GM18520 (cell line): ENCODE results near the gene PNRC1.
"Not testable (repeated sequence)": the region's sequence is repeated elsewhere in the genome, so short reads cannot be mapped to it uniquely, and the experiment has no call there.

Source experiments
- ATAC-seq: cut with Tn5 transposase; IDR thresholded peaks from one replicate; pipeline ENCODE4 v1.9.1; 2021; ENCODE audit not compliant: unreplicated experiment

PNRC1 gene

GRCh38 chr6:89058627-89059026, 21.9 kb upstream of the PNRC1 start:
- ATAC-seq, result no peak

- ATAC-seq, result no peak
Observed at GRCh38 chr6:89059227-89059626, 21.3 kb upstream of the PNRC1 start.

DNA sequence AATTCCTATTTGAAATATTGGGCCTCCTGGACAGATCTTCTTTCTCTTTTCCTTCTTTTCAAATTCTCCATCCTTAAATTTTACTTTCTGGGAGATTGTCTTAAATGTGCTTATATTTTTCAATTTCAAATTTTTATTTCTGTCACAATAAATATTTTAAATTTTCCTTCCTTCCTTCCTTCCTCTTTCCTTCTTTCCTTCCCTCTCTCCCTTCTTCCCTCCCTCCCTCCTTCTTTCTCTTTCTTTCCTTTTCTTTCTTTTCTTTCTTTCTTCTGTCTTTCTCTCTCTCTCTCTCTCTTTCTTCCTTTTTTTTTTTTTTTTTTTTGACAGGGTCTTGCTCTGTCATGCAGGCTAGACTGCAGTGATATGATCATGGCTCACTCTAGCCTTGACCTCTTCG, 16.7 kb upstream of the PNRC1 start:
- ATAC-seq, result no peak

GRCh38 chr6:89064931-89065330, 15.6 kb upstream of the PNRC1 start:
- ATAC-seq, result not testable (repeated sequence)

- not testable (repeated sequence) for ATAC-seq
Observed at GRCh38 chr6:89066121-89066520, 14.4 kb upstream of the PNRC1 start.

DNA sequence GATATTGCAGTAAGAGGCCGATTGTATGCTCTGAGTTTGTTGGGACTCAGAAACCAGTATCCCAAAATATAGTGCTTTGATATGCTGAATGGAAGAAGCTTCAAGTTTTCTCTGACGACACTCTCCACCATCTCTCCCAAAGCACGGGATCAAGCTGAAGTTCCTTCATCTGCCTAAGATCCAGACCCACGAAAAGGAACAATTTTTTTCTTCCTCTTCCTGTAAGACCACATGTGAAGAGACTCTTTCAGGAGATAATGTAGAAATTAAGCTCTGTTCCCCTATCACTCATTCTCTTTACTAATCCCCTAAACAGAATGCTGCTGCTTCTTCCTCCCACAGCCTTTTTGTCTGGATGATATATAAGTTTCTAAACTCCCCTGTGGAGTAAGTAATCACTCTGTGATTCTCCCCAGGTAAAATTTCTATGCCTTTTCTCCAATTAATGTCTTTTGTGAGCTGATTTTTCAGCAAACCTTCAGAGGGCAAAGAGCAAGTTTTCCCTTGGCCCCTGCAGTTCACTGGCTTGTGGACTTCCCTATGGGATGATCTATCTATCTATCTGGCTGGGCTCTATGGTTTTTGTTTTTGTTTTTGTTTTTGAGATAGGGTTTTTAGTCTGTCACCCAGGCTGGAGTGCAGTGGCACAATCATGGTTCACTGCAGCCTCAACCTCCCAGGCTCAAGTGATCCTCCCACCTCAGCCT, 13.5 kb upstream of the PNRC1 start:
- no peak for ATAC-seq

DNA sequence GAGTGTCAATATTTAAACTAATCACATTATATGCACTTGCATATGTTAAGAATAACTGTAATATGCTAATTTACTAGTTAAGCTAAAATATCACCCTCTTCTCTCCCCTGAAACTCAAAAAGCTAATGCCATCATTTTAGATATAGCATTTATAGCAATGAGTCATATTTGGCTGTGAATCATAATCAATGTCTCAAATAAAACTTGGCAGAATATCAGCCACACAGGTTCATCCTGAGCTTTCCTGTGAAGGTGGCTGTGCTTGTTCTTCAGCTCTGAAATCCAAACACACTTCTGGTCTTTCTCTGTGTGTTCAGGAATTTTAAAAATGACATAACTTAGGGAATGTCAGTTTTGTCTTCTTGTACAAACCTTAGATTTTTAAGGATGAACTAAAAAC, 12.8 kb upstream of the PNRC1 start:
- ATAC-seq, result no peak

DNA sequence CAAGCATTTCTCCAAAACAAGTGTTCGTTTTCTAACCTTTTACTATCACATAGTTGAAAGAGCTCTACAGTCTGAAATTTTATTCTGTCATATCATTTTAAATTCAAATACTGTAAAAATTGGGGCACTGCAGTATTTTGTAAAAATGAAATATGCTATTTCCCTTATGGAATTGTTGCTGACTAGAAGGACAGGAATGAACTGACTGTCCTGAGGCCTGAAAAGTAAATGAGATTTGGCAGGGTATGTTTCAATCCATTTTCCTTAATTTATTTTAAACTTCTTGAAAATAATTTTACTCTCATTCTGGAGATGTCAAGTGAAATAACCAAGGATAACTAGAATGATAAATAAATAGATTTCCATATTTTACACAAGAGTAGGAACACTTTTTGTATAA, 11.9 kb upstream of the PNRC1 start:
- no peak for ATAC-seq

DNA sequence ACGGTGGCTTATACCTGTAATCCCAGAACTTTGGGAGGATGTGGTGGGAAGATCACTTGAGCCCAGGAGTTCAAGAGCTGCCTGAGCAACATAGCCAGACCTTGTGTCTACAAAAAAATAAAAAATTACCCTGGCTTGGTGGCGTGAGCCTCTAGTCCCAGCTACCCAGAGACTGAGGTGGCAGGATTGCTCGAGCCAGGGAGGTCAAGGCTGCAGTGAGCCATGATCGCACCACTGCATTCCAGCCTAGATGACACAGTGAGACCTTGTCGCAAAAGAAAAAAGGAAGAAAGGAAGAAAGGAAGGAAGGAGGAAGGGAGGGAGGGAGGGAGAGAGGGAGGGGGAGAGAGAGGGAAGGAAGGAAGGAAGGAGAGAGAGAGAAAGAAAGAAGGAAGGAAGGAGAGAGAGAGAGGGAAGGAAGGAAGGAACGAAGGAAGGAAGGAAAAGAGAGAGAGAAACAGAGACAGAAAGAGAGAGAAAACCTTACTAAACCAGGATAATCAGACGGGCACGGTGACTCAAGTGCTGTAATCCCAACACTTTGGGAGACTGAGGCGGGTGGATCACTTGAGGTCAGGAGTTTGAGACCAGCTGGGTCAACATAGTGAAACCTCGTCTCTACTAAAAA, 10.9 kb upstream of the PNRC1 start:
- no peak for ATAC-seq

DNA sequence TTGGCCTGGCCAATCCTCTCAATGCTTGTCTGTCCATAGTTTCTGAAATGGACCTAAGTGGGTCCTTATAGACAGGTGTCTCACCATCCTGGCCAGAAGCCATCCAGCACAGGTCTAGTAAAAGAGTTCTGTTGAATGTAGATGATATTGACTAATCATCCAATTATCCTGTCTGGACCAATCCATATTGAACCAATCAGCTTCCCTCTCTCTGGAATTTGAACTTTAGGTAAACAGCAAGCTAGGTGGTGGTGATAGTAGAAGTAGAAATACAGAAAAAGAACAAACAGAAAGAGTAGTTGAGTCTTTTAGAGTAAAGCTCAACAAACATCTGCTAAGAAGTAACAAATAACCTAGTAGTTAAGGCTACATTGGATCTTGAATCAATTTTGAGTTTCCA, 9.5 kb upstream of the PNRC1 start:
- ATAC-seq, result no peak

- no peak for ATAC-seq
Observed at GRCh38 chr6:89073014-89073620, 7.4 kb upstream of the PNRC1 start.

- no peak for ATAC-seq
Observed at GRCh38 chr6:89073840-89074239, 6.7 kb upstream of the PNRC1 start.

DNA sequence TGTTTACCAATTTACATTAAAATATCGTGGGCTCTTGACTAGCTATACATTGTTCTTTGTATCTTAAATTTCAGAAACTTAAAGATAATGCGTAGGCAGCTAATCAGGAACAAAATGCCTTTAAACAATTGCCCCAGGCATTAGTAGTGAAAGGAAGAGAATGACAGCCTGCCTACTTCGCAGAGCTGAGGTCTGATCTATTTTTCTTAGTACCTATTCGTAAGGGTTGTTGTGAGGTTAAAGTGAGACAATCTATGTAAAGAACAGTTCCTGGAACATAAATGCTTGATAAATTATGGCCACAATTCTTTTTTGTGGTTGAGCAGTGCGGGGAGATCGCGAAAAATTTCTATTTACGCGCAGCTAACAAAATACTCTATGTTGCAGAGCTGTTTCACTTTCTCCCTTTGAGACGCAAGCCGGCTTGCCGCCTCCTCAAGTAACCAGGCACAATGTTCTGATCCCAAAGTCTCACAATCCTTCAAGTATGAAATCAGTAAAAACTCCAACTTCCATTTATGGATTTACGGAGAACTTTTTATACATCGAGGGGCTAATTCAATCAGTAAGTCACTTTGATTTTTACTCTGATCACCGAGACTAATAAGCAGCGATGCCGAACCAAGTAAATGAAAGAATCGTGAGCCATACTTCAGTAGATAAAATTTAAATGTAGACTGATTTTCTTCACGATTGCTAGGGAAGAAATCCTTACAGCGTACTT, 878 bp upstream of the PNRC1 start:
- ATAC-seq, result no peak

DNA sequence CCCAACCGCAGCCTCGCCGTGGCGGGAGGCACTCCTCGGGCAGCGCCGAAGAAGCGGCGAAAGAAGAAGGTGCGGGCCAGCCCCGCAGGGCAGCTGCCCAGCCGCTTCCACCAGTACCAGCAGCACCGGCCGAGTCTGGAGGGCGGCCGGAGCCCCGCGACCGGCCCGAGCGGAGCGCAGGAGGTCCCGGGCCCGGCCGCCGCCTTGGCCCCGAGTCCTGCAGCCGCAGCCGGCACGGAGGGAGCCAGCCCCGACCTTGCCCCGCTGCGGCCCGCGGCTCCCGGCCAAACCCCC, 525 bp downstream of the PNRC1 start:
- ATAC-seq, result peak; percentile 1

DNA sequence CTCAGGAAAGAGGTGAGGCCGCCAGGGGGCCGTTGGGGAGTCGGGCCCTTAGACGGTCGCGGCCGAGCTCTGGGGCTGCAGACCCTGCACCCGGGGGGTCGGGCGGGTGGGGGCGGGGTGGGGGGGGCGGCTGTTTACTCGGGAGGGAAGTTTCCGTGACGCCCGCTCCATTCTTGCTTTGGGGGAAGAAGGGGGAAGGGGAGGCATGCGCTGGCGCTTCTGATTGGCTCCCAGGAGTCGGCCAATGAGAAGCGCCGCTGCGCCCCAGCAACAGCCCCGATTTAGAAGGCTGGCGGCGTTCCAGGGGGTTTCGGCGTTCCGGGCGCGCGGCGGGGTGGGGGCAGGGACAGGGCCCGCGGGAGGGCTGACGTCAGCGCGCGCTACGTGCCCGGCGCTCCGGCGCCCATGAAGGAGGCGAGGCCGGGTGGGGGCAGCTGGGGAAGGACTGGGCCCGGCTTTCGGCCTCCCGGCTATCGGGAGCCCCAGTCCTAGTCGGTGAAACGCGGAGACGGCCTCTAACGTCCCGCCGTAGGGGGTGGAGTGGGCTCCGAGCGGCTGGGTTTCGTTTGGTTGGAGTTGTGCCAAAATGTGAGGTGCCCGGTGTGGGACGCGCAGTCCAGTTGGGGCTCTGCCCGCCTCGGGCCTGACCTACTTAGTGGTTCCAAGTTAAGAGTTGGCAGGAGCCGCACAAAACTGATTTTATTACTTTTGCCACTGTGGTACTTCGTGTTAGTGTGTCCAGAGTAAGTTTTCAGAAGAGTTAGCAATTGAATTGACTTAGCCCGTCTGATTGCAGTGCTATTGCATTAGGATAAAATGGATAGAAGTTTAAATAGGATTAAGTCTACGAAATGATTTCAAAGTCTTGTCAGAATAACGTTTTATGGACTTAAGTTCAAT, 1.1 kb downstream of the PNRC1 start:
- peak; percentile 40 for ATAC-seq

DNA sequence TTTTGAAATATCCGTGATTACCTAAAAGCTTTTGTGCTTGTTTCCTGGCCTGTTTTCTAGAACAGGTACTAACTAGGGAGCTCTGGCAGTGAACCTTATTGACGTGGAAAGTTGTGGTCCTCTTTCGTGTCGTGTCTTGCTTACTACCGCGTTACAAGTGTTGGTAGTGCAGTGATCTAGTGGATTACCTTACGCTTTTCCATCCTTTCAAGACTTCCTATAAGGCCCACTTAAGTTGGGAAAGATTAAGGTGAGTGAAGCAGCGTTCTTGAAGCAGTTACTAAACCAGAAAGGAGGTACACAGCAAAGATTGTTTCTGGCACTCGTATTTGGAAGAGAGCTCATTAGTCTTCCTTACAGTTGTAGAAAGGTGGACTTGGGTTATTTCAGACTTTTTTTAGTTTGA, 1.9 kb downstream of the PNRC1 start:
- ATAC-seq, result no peak

GRCh38 chr6:89084542-89084941, 4.0 kb downstream of the PNRC1 start:
- no peak for ATAC-seq

DNA sequence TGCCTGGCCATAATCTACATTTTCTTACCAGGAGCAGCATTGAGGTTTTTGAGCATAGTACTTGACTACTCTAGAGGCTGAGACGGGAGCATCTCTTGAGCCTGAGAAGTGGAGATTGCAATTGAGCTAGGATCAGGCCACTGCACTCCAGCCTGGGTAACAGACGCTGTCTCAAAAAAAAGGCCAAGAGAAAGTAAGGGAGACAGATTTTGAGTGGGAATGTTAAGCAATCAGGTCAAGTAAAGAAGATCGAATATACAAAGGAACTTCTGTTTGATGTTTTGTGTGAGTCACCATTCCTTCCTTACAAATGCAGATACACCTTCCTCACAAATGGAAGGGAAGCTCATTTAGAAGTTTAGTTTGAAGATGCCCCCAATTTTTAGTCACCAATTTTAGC, 4.4 kb downstream of the PNRC1 start:
- ATAC-seq, result no peak

DNA sequence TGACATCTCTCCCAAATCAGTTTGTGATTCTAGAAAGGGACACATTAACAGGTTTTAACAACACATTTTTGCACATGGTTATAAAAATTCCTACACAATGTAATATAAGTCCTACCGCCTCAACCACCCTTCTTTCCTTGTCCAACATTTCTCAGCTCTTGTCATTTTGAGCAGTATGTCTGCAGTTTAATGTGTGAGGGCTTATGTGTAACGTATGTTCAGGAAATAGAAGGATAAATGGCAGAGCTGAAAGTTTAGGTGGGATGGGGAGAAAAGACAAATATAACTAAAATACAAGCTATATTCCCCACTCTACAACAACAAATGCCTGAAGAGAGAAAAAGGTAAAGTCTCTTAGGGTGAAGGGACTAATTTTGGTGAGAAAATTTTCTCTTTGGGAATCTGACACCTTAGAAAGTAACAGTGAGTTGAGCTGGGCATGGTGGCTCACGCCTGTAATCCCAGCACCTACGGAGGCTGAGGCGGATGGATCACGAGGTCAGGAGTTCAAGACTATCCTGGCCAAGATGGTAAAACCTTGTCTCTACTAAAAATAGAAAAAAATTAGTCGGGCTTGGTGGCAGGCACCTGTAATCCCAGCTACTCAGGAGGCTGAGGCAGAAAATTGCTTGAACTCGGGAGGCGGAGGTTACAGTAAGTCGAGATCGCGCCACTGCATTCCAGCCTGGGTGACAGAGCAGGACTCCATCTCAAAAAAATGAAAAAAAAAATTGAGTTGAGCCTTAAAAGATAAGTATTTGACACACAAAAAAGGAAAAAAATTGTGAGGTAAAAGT, 5.1 kb downstream of the PNRC1 start:
- ATAC-seq, result no peak

DNA sequence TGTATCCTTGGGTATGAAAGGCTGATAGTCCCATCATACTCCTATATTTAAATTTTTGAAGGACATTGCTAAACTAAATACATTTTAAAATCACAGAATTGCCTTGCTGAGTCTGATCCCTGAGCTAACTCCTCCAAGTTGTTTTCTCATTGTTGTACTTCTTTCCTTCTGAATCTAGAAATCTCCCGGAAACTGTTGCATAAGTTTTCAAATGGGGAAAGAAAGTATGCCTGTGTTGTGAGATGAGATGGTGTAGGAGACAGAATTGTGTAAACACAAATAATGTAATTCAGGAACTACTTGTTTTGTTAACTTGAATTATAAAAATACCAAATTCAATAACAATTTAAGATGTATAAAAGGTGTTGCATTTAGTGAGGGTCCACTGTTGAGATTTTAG, 7.3 kb downstream of the PNRC1 start:
- no peak for ATAC-seq
